Posterior cingulate gyrus (tissue), 11 donors: ENCODE results near the gene DAP.

Experiments
- DNase-seq, 10 donors: peaks; one replicate each; pipeline versions ENCODE4 v3.0.0 to v3.0.0-alpha.2; 2020 to 2021; ENCODE audit warnings: mixed read lengths in 3 of 10
- intact Hi-C: fragments of 100-400 bp; cut with DNase I; formaldehyde crosslinking; loops from one replicate; pipeline ENCODE4 v1.15.1; 2023

Gene DAP

GRCh38 chr5:10699281-10699874 lies 61.7 kb downstream of the DAP start:
- intact Hi-C loops, result loop anchor here (5.0 to 10.0 kb wide), 2 partner anchors 485 to 1323 kb away; no protein-coding TSS in a partner anchor
- no peak for DNase-seq

DNA sequence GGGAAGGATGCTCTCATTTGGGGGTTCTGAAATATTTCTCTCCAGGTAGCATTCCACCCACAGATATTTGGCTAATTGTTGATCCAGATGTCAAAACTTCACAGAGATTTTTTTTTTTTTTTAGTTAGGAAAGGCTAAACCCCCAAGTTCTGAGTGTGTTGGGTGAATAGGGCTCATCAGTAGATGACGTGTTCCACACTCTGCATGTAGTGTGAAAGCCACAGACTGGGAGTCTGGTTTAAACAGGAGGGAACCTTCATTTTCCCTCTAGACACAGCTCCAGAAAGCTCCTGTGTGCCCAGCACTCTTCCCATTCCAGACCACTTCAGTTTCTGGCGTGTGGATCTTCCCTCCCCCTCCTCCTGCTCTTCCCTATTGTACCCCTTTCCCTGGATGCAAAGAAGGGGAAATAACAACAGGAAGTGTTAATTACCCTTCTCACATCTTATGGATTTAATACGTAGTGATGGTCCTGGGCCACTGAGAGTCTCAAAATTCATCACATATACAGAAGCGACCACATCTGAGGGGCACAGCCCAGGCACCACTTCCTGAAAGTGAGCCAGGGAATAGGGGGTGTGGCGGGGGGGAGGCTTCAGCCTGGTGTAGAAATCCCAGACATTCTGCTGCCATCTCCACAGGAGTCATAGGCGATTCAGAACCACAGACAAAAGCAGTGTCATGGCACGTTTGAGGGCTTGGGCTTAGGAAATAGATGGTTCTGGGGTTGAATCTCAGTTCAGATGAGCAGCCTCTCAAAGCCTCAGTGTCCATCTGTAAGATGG lies 65.1 kb downstream of the DAP start:
- intact Hi-C loops, result loop anchor here (5.0 to 10.0 kb wide), 2 partner anchors 489 to 1326 kb away; no protein-coding TSS in a partner anchor
- no peak for DNase-seq

DNA sequence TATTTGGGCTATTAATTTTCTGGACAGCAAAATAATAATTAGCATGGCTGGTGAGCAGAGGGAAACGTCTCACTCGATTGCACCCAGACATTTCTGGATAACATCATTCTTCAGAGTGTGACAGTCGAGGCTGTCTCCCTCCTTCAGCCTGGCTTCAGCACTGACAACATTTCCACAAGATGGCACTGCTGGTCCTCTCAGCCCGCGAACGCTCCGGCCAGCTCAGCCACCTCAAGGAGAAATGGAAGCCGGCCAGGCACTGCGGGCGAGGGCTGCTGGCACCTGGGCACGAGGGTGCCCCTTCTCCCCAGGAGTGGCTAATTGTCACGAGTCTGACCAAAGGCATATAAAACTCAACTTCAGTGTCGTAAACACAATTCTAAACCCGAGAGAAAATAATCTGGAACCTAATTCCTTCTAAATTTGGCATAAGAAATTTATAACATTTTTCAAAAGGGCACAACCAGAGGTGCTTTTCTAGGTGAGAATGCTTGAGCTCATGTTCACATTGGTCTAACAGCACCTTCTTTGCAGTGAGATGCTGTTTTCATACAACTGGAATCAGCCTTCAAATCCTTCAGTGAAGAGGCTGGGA lies 65.9 kb downstream of the DAP start:
- intact Hi-C loops, result loop anchor here (5.0 to 10.0 kb wide), 2 partner anchors 490 to 1327 kb away; no protein-coding TSS in a partner anchor
- peak; percentile 67 to 96 (median 78) for DNase-seq

DNA sequence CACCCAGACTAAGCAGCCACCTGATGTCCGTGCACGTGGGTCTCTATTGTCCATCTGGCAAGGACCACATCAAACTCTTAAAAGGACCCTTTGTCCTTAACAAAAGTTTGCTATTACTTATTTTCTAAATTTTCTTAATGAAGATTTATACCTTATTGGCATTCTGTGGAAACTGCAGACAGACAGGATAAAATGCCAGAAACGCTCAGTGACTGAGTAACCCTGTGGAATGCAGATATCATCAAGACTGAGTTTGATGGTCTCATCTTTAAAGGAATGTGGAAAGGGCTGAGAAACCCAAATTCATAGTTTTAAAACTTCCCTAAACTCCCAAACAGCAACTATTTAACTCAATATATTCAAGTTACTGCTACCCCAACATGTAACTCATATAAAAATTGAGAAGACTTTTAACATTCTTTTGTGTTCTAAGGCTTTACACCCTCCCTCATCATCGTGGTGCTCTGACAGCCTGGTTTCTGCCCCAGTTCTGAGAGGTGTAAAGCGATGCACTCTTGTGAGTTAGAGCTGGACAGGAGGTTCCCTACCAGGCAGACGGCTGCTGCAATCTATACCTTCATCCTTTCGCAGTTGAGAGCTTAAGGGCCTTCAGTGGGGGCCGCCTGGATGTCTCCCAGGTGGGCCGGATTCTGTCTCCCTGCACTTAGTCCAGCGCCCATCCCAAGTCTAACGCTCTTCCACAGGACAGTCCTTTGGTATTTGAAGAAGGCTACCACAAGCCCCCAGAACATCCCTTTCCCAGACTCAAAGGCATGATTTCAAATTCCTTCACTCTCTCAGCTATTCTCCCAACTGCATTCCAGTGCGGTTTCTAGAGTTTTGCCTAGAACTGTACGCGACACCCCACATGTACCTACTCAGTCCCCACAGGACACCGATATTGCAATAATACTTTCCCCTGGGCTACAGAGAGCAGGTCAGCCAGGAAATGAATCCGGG lies 68.9 kb downstream of the DAP start:
- no peak for DNase-seq
- intact Hi-C loops, result loop anchor here (10.0 kb wide), 1 partner anchor 493 kb away; no protein-coding TSS in a partner anchor

DNA sequence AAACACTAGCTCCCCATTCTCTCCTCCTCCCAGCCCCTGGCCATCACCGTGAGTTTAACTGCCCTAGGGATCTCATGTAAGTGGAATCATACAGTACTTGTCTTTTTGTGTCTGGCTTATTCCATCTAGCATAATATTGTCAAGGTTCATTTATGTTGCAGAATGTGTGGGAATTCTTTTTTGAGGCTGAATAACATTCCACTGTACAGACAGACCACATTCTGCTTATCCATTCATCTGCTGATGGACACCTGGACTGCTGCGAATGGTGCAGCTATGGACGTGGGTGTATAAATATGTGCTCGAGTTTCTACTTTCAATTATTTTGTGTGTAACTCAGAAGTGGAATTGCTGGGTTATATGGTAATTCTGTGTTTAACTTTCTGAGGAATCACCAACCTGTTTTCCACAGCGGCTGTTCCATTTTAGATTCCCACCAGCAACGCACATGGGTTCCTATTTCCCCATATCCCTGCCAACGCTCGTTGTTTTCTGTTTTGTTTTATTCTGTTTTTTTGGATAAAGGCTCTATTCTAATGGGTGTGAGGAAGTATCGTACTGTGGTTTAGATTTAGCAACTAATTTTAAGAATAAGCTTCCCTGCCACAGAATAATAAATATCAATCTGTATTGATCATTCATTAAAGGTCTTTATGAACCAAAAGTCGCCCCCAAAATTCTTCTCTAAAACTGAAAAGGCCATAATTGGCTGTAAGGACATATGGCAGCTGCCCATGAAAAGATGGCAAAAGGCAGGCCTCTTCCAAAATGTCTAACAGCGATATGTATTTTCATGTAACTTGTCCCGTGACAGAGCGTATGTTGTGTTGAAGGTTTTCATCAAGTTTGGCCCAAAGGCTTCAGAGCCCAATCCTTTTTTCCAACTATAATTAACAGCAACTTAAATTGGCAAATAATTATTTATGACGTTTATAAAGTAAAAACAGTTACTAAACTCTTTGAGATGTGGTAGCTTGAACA lies 70.3 kb downstream of the DAP start:
- intact Hi-C loops, result loop anchor here (10.0 kb wide), 1 partner anchor 494 kb away; no protein-coding TSS in a partner anchor
- DNase-seq, result no peak

GRCh38 chr5:10689391-10690081 lies 71.5 kb downstream of the DAP start:
- intact Hi-C loops, result loop anchor here (10.0 kb wide), 1 partner anchor 495 kb away; no protein-coding TSS in a partner anchor
- DNase-seq, result peak in 1 of 10 donors; percentile 81

- intact Hi-C loops, result no loop called here
These were observed 72.3 kb downstream of the DAP start for GRCh38 chr5:10688651-10689171.

GRCh38 chr5:10686890-10687289 lies 74.1 kb downstream of the DAP start:
- no peak for DNase-seq
- intact Hi-C loops, result no loop called here

More at GRCh38 chr5:10688651-10689171, 72.3 kb downstream of the DAP start:
- peak in 1 of 10 donors; percentile 68 for DNase-seq

GRCh38 chr5:10685115-10685521 lies 75.9 kb downstream of the DAP start:
- intact Hi-C loops, result no loop called here
- DNase-seq, result no peak

- intact Hi-C loops, result no loop called here
- peak in 1 of 10 donors; percentile 67 for DNase-seq
These were observed 76.5 kb downstream of the DAP start for GRCh38 chr5:10684303-10685086.

DNA sequence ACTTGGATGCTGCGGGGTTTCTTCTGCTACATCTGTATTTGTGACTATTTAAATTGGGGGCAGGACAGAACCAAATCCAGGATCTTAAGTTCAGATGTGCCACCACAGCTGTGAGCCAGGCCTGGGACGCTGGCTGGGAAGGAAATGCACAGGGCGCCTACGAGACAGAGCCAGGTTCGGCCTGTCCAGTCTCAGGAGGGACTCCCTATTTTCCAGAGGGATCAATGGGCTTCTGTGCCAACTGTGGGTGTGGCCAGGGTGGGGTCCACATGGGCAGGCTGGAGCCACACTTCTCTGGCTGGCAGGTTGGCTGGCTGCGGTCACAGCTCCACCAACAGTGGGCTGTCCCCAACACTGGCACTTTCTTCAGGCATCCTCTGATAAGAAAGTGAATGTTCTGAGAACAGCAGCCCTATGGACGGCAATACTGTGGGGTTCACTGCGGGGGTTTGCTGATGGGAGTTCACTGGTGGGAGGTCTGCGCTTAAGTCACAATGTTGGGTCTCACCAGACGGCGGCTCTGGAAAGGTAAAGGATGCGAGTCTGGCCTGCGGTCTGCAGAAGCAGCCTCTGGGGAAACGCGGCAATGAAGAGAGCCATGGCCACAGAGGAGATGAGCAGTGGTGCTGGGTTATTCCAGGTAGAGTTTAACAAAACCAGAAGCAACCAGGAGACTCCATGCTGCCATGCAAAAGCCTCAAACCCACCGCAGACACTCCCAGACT lies 78.1 kb downstream of the DAP start:
- intact Hi-C loops, result no loop called here
- DNase-seq, result peak in 1 of 10 donors; percentile 54

DNA sequence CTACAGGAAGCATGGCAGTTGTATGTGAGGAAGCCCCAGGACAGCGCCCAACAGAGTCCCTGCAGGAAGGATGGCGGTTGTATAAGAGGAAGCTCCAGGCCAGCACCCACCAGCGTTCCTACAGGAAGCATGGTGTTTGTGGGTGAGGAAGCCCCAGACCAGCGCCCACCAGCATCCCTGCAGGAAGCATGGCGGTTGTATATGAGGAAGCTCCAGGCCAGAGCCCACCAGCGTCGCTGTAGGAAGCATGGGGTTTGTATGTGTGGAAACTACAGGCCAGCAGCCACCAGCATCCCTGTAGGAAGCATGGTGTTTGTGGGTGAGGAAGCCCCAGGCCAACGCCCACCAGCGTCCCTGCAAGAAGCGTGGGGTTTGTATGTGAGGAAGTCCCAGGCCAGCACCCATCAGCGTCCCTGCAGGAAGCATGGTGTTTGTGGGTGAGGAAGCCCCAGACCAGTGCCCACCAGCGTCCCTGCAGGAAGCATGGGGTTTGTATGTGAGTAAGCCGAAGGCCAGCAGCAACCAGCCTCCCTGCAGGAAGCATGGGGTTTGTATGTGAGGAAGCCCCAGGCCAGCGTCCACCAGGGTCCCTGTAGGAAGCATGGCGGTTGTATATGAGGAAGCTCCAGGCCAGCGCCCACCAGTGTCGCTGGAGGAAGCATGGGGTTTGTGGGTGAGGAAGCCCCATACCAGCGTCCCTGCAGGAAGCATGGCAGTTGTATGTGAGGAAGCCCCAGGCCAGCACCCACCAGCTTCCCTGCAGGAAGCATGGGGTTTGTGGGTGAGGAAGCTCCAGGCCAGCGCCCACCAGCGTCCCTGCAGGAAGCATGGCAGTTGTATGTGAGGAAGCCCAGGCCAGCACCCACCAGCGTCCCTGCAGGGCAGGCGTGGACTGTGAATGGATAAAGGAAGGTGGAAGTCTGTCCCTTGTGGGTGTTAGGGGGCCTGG lies 79.0 kb downstream of the DAP start:
- intact Hi-C loops, result no loop called here
- DNase-seq, result peak in 1 of 10 donors; percentile 78

DNA sequence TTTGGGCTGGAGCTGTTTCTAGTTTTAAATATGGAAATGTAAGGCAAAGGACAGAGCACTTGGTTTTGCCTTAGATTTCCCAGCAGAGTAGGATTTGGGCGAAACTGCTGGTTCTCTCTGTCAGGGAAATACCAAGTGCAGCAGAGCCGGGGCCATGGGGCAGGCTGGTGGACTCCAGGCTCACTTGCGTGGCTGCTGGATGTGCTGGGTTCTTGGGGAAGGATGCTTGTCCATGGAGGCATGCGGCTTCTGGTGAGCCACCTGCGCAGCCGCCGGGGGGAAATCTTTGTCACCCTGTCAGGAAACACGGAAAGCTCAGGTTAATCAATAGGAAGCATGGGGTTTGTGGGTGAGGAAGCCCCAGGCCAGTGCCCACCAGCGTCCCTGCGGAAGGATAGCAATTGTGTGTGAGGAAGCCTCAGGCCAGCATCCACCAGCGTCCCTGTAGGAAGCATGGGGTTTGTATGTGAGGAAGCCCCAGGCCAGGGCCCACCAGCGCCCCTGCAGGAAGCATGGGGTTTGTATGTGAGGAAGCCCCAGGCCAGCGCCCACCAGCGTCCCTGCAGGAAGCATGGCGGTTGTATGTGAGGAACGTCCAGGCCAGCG lies 80.1 kb downstream of the DAP start:
- intact Hi-C loops, result no loop called here
- peak in 1 of 10 donors; percentile 69 for DNase-seq

GRCh38 chr5:10679336-10679988 lies 81.6 kb downstream of the DAP start:
- DNase-seq, result peak in 2 of 10 donors; percentile 13 to 70
- intact Hi-C loops, result no loop called here
